IPS-18a (cell line): Measurements from ENCODE around the gene ZNF764.

Source experiments
- H3K27ac ChIP-seq: one replicate; pipeline ENCODE4 v1.5.1; 2013; ENCODE audit warnings: low read length
- H3K27me3 ChIP-seq: one replicate; pipeline ENCODE4 v1.6.1; 2013; ENCODE audit warnings: mild to moderate bottlenecking, low read length; ENCODE audit not compliant: control insufficient read depth, insufficient read depth
- H3K36me3 ChIP-seq: one replicate; pipeline ENCODE4 v1.6.1; 2013; ENCODE audit warnings: low read depth, low read length; ENCODE audit not compliant: control insufficient read depth
- H3K4me1 ChIP-seq: one replicate; pipeline ENCODE4 v1.6.1; 2013; ENCODE audit warnings: low read depth, low read length; ENCODE audit not compliant: control insufficient read depth
- H3K4me3 ChIP-seq: one replicate; pipeline ENCODE4 v1.5.1; 2013; ENCODE audit warnings: low read length
- H3K9ac ChIP-seq: one replicate; pipeline ENCODE4 v1.6.1; 2013; ENCODE audit warnings: mild to moderate bottlenecking, low read length, moderate library complexity
- H3K9me3 ChIP-seq: one replicate; pipeline ENCODE4 v1.6.1; 2013; ENCODE audit warnings: low read depth, low read length; ENCODE audit not compliant: control insufficient read depth

Gene ZNF764

GRCh38 chr16:30556125-30556473, 2.1 kb downstream of the ZNF764 start:
- Histone ChIP-seq H3K9me3 (no peaks in the 10 kb centered on the region), H3K4me3 (no peak overlapping the region), H3K36me3 (peaks cover 10% of the 10 kb centered on the region), H3K27ac (no peak overlapping the region), H3K9ac (no peak overlapping the region), H3K4me1 (peaks cover 6% of the 10 kb centered on the region), H3K27me3 (no peaks in the 10 kb centered on the region)

- Histone ChIP-seq H3K4me1 (peaks cover 6% of the 10 kb centered on the region), H3K27ac (no peak overlapping the region), H3K9me3 (no peaks in the 10 kb centered on the region), H3K27me3 (no peaks in the 10 kb centered on the region), H3K36me3 (peaks cover 10% of the 10 kb centered on the region), H3K4me3 (no peak overlapping the region), H3K9ac (no peak overlapping the region)
These were observed 2.7 kb downstream of the ZNF764 start for GRCh38 chr16:30555315-30556124.

- H3K4me1 ChIP-seq: peaks cover 6% of the 10 kb centered on the region
These were observed 3.4 kb downstream of the ZNF764 start for GRCh38 chr16:30554557-30555314.

GRCh38 chr16:30553393-30553899, 4.7 kb downstream of the ZNF764 start:
- H3K4me3 ChIP-seq: no peak overlapping the region
- no peaks in the 10 kb centered on the region for H3K27me3 ChIP-seq
- no peak overlapping the region for H3K27ac ChIP-seq
- no peaks in the 10 kb centered on the region for H3K9me3 ChIP-seq
- H3K9ac ChIP-seq: no peak overlapping the region
- no peaks in the 10 kb centered on the region for H3K4me1 ChIP-seq
- peaks cover 10% of the 10 kb centered on the region for H3K36me3 ChIP-seq

More at GRCh38 chr16:30554557-30555314, 3.4 kb downstream of the ZNF764 start:
- no peak overlapping the region for H3K27ac ChIP-seq
- peaks cover 10% of the 10 kb centered on the region for H3K36me3 ChIP-seq
- H3K9ac ChIP-seq: no peak overlapping the region
- H3K27me3 ChIP-seq: no peaks in the 10 kb centered on the region
- H3K4me3 ChIP-seq: no peak overlapping the region
- no peaks in the 10 kb centered on the region for H3K9me3 ChIP-seq

GRCh38 chr16:30552956-30553355, 5.2 kb downstream of the ZNF764 start:
- H3K9me3 ChIP-seq: no peaks in the 10 kb centered on the region
- H3K4me1 ChIP-seq: no peaks in the 10 kb centered on the region
- H3K27ac ChIP-seq: no peak overlapping the region
- peaks cover 10% of the 10 kb centered on the region for H3K36me3 ChIP-seq
- no peak overlapping the region for H3K9ac ChIP-seq
- H3K4me3 ChIP-seq: no peak overlapping the region
- no peaks in the 10 kb centered on the region for H3K27me3 ChIP-seq

GRCh38 chr16:30551781-30552180, 6.4 kb downstream of the ZNF764 start:
- Histone ChIP-seq H3K4me3 (no peak overlapping the region), H3K27me3 (no peaks in the 10 kb centered on the region), H3K9ac (no peak overlapping the region), H3K4me1 (no peaks in the 10 kb centered on the region), H3K27ac (no peak overlapping the region), H3K36me3 (peaks cover 10% of the 10 kb centered on the region), H3K9me3 (no peaks in the 10 kb centered on the region)

DNA sequence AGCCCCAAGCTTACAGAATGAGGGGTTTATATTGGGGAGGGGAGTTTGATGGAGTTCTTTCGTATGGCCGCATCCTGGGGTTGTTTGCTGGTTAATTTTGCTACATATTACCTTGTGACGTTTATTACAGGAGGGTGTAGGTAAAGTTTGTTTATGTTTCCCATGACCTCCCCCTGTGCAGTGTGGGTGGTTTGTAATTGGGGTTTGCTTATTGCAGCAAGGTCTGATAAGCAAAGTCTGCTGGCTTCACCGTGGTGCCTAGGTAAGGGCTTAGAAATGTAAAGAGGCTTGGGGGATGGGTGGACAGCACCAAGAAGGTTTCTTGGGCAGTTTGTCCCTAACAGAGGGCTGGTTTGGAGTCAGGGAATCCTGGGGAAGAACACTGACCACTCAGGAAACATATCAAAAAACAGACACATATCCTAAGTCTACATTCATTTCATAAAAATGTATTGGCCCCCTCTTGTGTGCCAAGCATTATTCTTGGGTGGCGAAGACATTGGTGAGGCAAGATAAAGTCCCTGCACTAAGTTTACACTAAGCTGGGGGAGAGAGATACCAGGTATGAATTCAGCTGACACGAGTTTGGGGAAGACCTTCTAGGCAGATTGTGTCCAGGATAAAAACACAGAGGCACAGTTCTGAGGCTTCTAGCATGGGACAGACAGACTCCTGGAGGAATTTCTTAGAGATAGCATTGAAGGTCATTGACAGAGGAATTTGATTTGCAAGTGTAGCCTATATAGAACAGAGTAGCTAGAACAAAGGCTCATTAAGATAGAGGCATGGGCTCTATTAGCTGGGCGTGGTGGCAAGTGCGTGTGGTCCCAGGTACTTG, 9.5 kb downstream of the ZNF764 start:
- Histone ChIP-seq H3K9ac (no peak overlapping the region), H3K4me3 (no peak overlapping the region), H3K27me3 (no peaks in the 10 kb centered on the region), H3K4me1 (peaks cover 15% of the 10 kb centered on the region), H3K27ac (no peak overlapping the region), H3K9me3 (no peaks in the 10 kb centered on the region), H3K36me3 (no peaks in the 10 kb centered on the region)

DNA sequence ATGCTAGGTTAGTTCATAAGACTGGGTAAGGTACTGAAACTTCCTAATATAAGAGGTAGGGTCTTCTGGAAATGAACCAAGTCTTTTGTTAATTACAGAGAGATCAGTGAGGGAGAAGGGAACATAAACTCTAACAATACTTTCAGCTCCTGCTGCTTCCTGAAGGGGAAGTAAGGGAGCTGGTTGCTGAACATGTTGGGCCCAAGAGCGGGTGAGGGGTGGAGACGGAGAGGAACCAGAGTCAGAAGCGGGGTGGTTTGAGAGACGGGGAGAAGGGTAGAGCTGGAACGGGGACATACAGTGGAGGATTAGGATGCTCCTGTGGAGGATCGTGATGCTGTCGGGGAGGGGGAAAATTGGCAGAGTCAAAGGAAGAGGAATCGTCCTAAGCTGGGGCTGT, 12.1 kb downstream of the ZNF764 start:
- Histone ChIP-seq H3K4me3 (no peak overlapping the region), H3K9me3 (no peaks in the 10 kb centered on the region), H3K36me3 (no peaks in the 10 kb centered on the region), H3K9ac (no peak overlapping the region), H3K27ac (no peak overlapping the region), H3K4me1 (peaks cover 39% of the 10 kb centered on the region), H3K27me3 (no peaks in the 10 kb centered on the region)

- Histone ChIP-seq H3K27ac (no peak overlapping the region), H3K9me3 (no peaks in the 10 kb centered on the region), H3K4me3 (no peak overlapping the region), H3K36me3 (no peaks in the 10 kb centered on the region), H3K9ac (no peak overlapping the region), H3K27me3 (no peaks in the 10 kb centered on the region), H3K4me1 (peaks cover 40% of the 10 kb centered on the region)
These were observed 15.1 kb downstream of the ZNF764 start for GRCh38 chr16:30543067-30543466.

GRCh38 chr16:30541502-30542329, 16.5 kb downstream of the ZNF764 start:
- Histone ChIP-seq H3K36me3 (no peaks in the 10 kb centered on the region), H3K4me3 (peak overlapping the region; percentile 22), H3K9ac (no peak overlapping the region), H3K27me3 (no peaks in the 10 kb centered on the region), H3K9me3 (no peaks in the 10 kb centered on the region), H3K27ac (no peak overlapping the region), H3K4me1 (peaks cover 40% of the 10 kb centered on the region)
